OCI-LY7 (cell line): Measurements from ENCODE around the gene ATP5MC2. TPM values are rescaled to one million over a fixed set of nuclear protein-coding genes. Genes with fewer than 3 reads are reported as not detected.
"Not testable (repeated sequence)": the region's sequence is repeated elsewhere in the genome, so short reads cannot be mapped to it uniquely, and the experiment has no call there.

Experiments used
- BruUV-seq: library from RNA; stranded (reverse); fragments of 400-500 nt; replicated peaks from 2 replicates; lab custom pipeline; 2021; lab: Mats Ljungman, UMichigan
- CTCF ChIA-PET: fragments of 300-600 bp; sonication (Branson Sonifier 250); formaldehyde crosslinking; loops from one replicate; lab custom pipeline; 2022; ENCODE audit warnings: antibody characterized with exemption; ENCODE audit not compliant: unreplicated experiment; lab: Charles Lee
- POLR2A ChIA-PET: fragments of 300-600 bp; sonication (Branson Sonifier 250); formaldehyde crosslinking; loops from one replicate; lab custom pipeline; 2022; ENCODE audit warnings: antibody characterized with exemption; lab: Charles Lee
- DNase-seq: peaks from one replicate; pipeline ENCODE4 v3.0.0-alpha.2; 2015; ENCODE audit warnings: low spot score
- H2AFZ ChIP-seq: fragments of 200-600 bp; sonication (generic), shearing (Covaris generic); 2 replicates; pipeline ENCODE4 v1.6.1; 2014; ENCODE audit warnings: mild to moderate bottlenecking, antibody characterized with exemption, low read length, moderate library complexity
- H3K27ac ChIP-seq: fragments of 200-600 bp; sonication (generic); 2 replicates; pipeline ENCODE4 v1.5.1; 2014; ENCODE audit warnings: mixed run types, low read depth, mild to moderate bottlenecking, moderate library complexity, low read length, inconsistent platforms; ENCODE audit not compliant: poor library complexity, severe bottlenecking
- H3K36me3 ChIP-seq: fragments of 200-600 bp; sonication (generic); 2 replicates; pipeline ENCODE4 v1.6.1; 2014; ENCODE audit warnings: mild to moderate bottlenecking, antibody characterized with exemption, low read length, moderate library complexity, mixed read lengths; ENCODE audit not compliant: insufficient read depth
- H3K4me1 ChIP-seq: fragments of 200-600 bp; sonication (generic); 2 replicates; pipeline ENCODE4 v1.5.1; 2014; ENCODE audit warnings: mild to moderate bottlenecking, low read length; ENCODE audit not compliant: insufficient read depth, poor library complexity, severe bottlenecking
- H3K4me2 ChIP-seq: fragments of 200-600 bp; sonication (generic); 2 replicates; pipeline ENCODE4 v1.6.1; 2014; ENCODE audit warnings: mild to moderate bottlenecking, low read length
- H3K4me3 ChIP-seq: fragments of 200-600 bp; sonication (generic); 2 replicates; pipeline ENCODE4 v1.5.1; 2014; ENCODE audit warnings: mild to moderate bottlenecking, low read depth, low read length; ENCODE audit not compliant: poor library complexity, severe bottlenecking
- H3K79me2 ChIP-seq: fragments of 200-600 bp; sonication (generic); 2 replicates; pipeline ENCODE4 v1.6.1; 2016; ENCODE audit warnings: low read depth, mild to moderate bottlenecking, low read length, moderate library complexity, mixed read lengths; ENCODE audit not compliant: insufficient read depth
- H3K9me2 ChIP-seq: fragments of 200-600 bp; sonication (generic); 2 replicates; pipeline ENCODE4 v1.6.1; 2016; ENCODE audit warnings: mild to moderate bottlenecking, low read length, mixed read lengths; ENCODE audit not compliant: insufficient read depth
- H3K9me3 ChIP-seq: fragments of 200-600 bp; sonication (generic); 2 replicates; pipeline ENCODE4 v1.6.1; 2014; ENCODE audit warnings: mild to moderate bottlenecking, mixed run types, low read length, mixed read lengths
- H4K20me1 ChIP-seq: fragments of 200-600 bp; sonication (generic); 2 replicates; pipeline ENCODE4 v1.6.1; 2014; ENCODE audit warnings: mild to moderate bottlenecking, antibody characterized with exemption, low read length, moderate library complexity, mixed read lengths; ENCODE audit not compliant: insufficient read depth
- CTCF ChIP-seq: fragments of 200-600 bp; sonication (generic); conservative IDR thresholded peaks from 2 replicates; pipeline ENCODE4 v1.5.1; 2014; ENCODE audit warnings: mild to moderate bottlenecking, antibody characterized with exemption, low read length, moderate library complexity, mixed read lengths
- EZH2phosphoT487 ChIP-seq: fragments of 200-600 bp; sonication (generic); IDR thresholded peaks from 2 replicates; pipeline ENCODE4 v1.6.1; 2018; ENCODE audit warnings: low read depth, borderline replicate concordance, mild to moderate bottlenecking, mixed run types, antibody characterized with exemption, low read length, moderate library complexity, mixed read lengths
- intact Hi-C: fragments of 100-400 bp; cut with micrococcal nuclease; formaldehyde crosslinking; loops from one replicate; pipeline ENCODE4 v1.10.0; 2022; ENCODE audit not compliant: unreplicated experiment
- total RNA-seq, 2 experiments: library from RNA; depleted of rRNA in 1 of 2; stranded (reverse); fragments of >200 nt in 1 of 2; shearing (Covaris generic) in 1 of 2; gene quantifications; 2 replicates each; pipeline ENCODE4 v1.2.3, GENCODE V29; 2014 to 2022

The ATP5MC2 gene
- total RNA-seq, 2 experiments from 2014 or later, result 374 to 500 TPM

DNA sequence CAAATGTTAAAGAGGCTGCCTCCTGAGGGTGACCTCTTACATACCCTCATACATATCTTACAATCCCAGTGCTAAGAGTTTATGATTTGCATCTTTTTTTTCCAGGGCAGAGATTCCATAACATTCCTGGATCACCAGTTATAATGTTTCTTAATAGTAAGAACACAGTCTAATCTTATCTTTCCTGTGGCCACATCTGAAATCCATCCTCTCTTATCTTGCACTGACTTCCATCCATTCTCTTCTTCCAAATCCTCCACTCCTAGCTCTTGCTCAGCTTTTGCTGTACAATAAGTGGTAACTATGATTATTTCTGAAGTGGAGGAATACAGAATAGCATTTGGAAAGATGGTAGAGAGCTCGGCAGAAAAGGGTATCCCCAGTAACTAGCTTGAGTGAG is 45.1 kb upstream of the ATP5MC2 start:
- Histone ChIP-seq H3K9me2 (no peaks in the 10 kb centered on the region), H3K4me3 (no peak overlapping the region), H3K27ac (no peak overlapping the region), H3K9me3 (no peaks in the 10 kb centered on the region), H3K36me3 (no peaks in the 10 kb centered on the region), H2AFZ (no peak overlapping the region), H3K4me1 (peaks cover under 1% of the 10 kb centered on the region), H3K79me2 (no peaks in the 10 kb centered on the region), H3K4me2 (no peak overlapping the region), H4K20me1 (no peaks in the 10 kb centered on the region)
- BruUV-seq, result no TSS peak
- CTCF ChIA-PET, result no interaction called here
- POLR2A ChIA-PET, result interaction anchor here (0.7 to 1.2 kb wide), 3 partner anchors 13 to 114 kb away, joined by 3 to 6 read pairs (median 3); no protein-coding TSS in a partner anchor
- TF ChIP-seq EZH2phosphoT487, result no peak
- no peak for TF ChIP-seq CTCF
- no peak for DNase-seq
- intact Hi-C loops, result no loop called here

GRCh38 chr12:53719649-53720048 is 43.8 kb upstream of the ATP5MC2 start:
- CTCF ChIA-PET, result no interaction called here
- no TSS peak for BruUV-seq
- intact Hi-C loops, result no loop called here

DNA sequence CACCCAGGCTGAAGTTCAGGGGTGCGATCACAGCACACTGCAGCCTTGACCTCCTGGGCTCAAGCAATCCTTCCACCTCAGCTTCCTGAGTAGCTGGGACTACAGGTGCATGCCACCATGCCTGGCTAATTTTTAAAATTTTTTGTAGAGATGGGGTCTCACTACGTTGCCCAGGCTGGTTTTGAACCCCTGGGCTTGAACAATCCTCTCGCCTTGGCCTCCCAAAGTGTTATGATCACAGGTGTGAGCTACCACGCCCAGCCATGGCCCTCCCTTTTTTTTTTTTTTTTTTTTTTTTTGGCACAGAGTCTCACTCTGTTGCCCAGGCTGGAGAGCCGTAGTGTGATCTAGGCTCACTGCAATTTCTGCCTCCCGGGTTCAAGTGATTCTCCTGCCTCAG is 42.7 kb upstream of the ATP5MC2 start:
- DNase-seq, H4K20me1 ChIP-seq, H3K4me1 ChIP-seq, H3K9me3 ChIP-seq, H3K4me3 ChIP-seq, H3K4me2 ChIP-seq, intact Hi-C loops, H3K36me3 ChIP-seq, H3K9me2 ChIP-seq, POLR2A ChIA-PET, H3K27ac ChIP-seq, CTCF ChIA-PET, H3K79me2 ChIP-seq, BruUV-seq, H2AFZ ChIP-seq: not testable (repeated sequence)

More at GRCh38 chr12:53719649-53720048, 43.8 kb upstream of the ATP5MC2 start:
- POLR2A ChIA-PET, result no interaction called here
- no peaks in the 10 kb centered on the region for H4K20me1 ChIP-seq
- H3K27ac ChIP-seq, result no peak overlapping the region
- no peak for TF ChIP-seq EZH2phosphoT487
- no peak for TF ChIP-seq CTCF
- no peaks in the 10 kb centered on the region for H3K9me3 ChIP-seq
- no peak overlapping the region for H2AFZ ChIP-seq
- H3K9me2 ChIP-seq, result no peaks in the 10 kb centered on the region
- no peak overlapping the region for H3K4me2 ChIP-seq
- H3K36me3 ChIP-seq, result no peaks in the 10 kb centered on the region
- no peak overlapping the region for H3K4me3 ChIP-seq
- H3K4me1 ChIP-seq, result no peaks in the 10 kb centered on the region
- no peaks in the 10 kb centered on the region for H3K79me2 ChIP-seq
- DNase-seq, result no peak
